GM12864 (cell line): ENCODE results near the gene NPFFR2.
"Not testable (repeated sequence)": the region's sequence is repeated elsewhere in the genome, so short reads cannot be mapped to it uniquely, and the experiment has no call there.

Experiments used
- DNase-seq: peaks from one replicate; pipeline ENCODE4 v3.0.0-alpha.2; 2011; ENCODE audit warnings: low read depth
- H3K4me3 ChIP-seq: 2 replicates; pipeline ENCODE4 v1.5.1; 2011; ENCODE audit warnings: mild to moderate bottlenecking, low read depth, low read length, control low read depth
- TF ChIP-seq, protein P1 (sequence below): IDR thresholded peaks from 2 replicates; pipeline ENCODE4 v1.5.1; 2011; ENCODE audit warnings: low read depth, mild to moderate bottlenecking, moderate library complexity, low read length, control low read depth, inconsistent platforms; ENCODE audit errors: missing control alignments

NPFFR2 gene

DNA sequence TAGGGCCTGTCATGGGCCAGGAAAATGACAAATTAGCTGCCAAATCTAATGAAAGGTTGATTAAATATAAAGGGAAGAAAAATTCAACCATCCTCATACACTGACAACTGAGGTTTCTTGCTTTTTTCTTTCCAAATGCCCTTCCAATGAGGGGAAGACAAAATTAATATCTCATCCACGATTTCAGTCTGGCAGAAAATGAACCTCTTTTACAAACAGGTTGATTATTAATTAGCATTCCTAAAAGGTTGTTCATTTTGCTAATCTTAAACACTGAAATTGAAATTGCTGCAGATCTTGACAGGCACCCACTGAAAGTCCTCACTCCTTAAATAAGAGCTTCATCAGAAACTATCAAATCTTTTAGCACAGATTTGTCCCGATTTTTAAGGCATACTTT is 45.5 kb downstream of the NPFFR2 start:
- TF ChIP-seq, protein P1, sequence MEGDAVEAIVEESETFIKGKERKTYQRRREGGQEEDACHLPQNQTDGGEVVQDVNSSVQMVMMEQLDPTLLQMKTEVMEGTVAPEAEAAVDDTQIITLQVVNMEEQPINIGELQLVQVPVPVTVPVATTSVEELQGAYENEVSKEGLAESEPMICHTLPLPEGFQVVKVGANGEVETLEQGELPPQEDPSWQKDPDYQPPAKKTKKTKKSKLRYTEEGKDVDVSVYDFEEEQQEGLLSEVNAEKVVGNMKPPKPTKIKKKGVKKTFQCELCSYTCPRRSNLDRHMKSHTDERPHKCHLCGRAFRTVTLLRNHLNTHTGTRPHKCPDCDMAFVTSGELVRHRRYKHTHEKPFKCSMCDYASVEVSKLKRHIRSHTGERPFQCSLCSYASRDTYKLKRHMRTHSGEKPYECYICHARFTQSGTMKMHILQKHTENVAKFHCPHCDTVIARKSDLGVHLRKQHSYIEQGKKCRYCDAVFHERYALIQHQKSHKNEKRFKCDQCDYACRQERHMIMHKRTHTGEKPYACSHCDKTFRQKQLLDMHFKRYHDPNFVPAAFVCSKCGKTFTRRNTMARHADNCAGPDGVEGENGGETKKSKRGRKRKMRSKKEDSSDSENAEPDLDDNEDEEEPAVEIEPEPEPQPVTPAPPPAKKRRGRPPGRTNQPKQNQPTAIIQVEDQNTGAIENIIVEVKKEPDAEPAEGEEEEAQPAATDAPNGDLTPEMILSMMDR = no peak
- no peak overlapping the region for H3K4me3 ChIP-seq
- no peak for DNase-seq

DNA sequence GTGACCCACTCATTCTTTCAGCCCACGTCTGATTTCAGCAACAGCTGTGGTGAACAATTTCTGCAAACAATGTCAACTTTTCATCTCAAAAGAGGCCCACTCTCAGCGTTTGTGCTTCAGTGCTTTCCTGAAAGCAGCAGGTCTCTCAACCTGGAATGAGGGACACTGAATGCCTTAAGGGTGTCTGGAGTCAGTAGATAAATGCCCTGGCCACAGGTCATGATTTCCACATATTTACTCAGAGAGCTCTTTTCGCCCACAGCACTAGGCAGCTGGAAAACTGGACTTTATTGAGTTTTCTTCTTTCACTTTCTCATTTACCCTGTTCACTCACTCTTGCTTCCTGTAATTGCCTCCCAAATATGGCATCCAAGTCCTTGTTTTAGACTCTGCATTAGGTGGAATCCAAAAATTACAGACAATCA is 52.8 kb downstream of the NPFFR2 start:
- H3K4me3 ChIP-seq = no peak overlapping the region
- TF ChIP-seq, protein P1 = no peak
- no peak for DNase-seq

DNA sequence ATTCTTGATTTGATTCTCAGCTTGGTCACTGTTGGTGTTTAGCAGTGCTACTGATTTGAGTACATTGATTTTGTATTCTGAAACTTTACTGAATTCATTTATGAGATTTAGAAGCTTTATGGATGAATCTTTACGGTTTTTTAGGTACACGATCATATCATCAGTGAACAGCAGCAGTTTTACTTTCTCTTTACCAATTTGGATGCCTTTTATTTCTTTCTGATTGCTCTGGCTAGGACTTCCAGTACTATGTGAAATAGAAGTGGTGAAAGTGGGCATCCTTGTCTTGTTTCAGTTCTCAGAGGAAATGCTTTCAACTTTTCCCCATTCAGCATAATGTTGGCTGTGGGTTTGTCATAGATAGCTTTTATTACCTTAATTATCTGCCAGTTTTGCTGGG is 58.8 kb downstream of the NPFFR2 start:
- DNase-seq, H3K4me3 ChIP-seq: not testable (repeated sequence)

DNA sequence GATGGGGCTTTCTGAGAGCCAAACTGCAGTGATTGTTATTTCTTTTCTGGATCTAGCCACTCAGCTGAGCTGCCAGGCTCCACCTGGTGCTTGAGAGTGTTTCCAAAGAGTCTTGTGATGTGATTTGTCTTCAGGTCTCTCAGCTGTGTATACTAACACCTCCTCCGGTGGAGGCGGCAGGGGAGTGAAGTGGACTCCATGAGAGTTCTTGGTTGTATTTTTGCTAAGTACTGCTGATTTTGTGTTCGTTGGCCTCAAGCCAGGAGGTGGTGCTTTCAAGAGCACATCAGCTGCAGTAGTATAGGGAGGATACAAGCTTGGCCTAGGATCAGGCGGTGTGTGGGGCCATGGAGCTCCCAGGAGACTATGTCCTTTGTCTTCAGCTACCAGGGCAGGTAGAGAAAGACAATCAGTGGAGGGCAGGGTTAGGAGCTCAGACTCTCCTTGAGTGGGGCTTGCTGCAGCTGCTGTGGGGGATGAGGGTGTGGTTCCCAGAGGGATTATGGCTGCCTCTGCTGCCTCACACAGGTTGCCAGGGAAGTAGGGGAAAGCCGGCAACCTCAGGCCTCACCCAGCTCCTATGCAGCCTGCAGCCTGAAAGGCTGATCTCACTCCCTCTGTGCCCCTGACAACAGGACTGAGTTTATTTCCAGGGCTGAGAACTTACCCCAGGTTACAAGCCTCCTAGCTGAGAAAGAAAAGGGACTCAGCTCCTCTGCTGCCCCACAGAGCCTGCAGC is 62.4 kb downstream of the NPFFR2 start:
- DNase-seq = no peak
- TF ChIP-seq, protein P1 = no peak
- H3K4me3 ChIP-seq = no peak overlapping the region

DNA sequence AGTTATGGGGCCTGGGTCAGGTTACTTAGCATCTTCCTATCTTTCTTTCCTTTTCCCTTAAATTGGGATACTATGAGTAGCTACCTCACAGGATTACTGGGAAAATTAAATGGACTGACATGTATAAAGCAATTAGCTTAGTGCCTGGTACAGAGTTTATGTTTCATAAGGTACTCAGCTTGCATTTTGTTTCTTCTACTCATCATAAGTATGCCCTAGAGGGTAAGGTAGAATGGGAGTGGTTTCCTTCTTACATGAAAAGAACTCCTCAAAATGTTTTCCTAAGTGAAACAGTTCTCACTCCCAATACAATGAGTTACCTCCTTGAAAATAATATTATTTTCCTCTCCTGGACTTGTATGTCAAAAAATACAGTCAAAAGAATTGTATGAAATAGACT is 75.7 kb downstream of the NPFFR2 start:
- DNase-seq = no peak
- TF ChIP-seq, protein P1 = no peak
- H3K4me3 ChIP-seq = no peak overlapping the region

DNA sequence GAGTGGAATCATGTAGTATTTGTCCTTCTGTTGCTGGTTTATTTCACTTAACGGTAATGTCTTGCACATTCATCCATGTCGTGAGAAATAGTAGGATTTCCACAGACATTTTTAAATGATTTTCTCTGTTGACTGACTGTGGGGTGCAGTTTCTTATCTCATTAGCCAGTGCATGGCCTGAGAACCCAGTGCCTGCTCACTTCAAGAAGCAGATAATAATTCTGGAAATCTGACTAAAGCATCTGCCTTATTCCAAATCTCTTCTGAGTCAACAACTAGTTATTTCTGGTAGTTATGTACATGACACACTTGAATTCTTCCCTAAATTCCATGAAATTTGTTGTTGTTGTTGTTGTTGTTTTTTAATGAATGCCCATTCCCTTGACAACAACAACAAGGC is 77.6 kb downstream of the NPFFR2 start:
- DNase-seq = no peak
- no peak overlapping the region for H3K4me3 ChIP-seq
- TF ChIP-seq, protein P1 = no peak

DNA sequence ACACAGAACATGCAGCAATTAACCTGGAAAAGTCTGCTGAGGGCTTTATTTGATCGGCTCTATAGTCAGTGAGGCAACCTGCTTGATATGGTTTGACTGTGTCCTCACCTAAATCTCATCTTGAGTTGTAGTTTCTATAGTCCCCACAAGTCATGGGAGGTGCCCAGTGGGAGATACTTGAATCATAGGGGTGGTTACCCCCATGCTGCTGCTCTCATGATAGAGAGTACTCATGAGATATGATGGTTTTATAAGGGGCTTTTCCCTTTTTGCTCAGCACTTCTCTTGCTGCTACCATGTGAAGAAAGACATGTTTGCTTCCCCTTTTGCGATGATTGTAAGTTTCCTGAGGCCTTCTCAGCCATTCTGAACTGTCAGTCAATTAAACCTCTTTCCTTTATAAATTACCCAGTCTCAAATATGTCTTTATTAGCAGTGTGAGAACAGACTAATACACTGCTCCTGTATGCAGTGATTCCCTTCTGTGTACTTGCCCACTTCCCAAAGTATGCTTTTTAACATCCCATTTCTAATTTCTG is 78.2 kb downstream of the NPFFR2 start:
- DNase-seq = peak; percentile 15
- TF ChIP-seq, protein P1 = no peak
- H3K4me3 ChIP-seq = no peak overlapping the region
